BJ (cell line): ENCODE data around the gene SLC9A2. TPM values are rescaled to one million over a fixed set of nuclear protein-coding genes. Genes with fewer than 3 reads are reported as not detected.

ENCODE experiments used
- CTCF ChIA-PET: fragments of 350-600 bp; formaldehyde crosslinking; extraction: SDS; loops from one replicate; lab custom pipeline; 2021; ENCODE audit warnings: antibody characterized with exemption, inconsistent platforms; lab: Yijun Ruan, JAX
- POLR2A ChIA-PET: fragments of 300-600 bp; sonication (Branson Sonifier 250); formaldehyde crosslinking; extraction: SDS; loops from one replicate; lab custom pipeline; 2021; ENCODE audit warnings: antibody characterized with exemption; lab: Charles Lee
- DNase-seq: peaks from one replicate; pipeline ENCODE4 v3.0.0-alpha.2; 2011; ENCODE audit warnings: low read depth
- H3K27me3 ChIP-seq: 2 replicates; pipeline ENCODE4 v1.6.0; 2011; ENCODE audit warnings: low read length; ENCODE audit not compliant: control insufficient read depth, insufficient read depth
- H3K36me3 ChIP-seq: 2 replicates; pipeline ENCODE4 v1.5.1; 2011; ENCODE audit warnings: low read length; ENCODE audit not compliant: control insufficient read depth, insufficient read depth
- H3K4me3 ChIP-seq: 2 replicates; pipeline ENCODE4 v1.5.1; 2011; ENCODE audit warnings: low read depth, mild to moderate bottlenecking, control low read depth, low read length
- polyA plus RNA-seq: library from polyadenylated mRNA; depleted of rRNA; stranded (reverse); fragments of >200 nt; gene quantifications from 2 replicates; pipeline ENCODE4 v1.2.3, GENCODE V29; 2011
- TF ChIP-seq, protein P1 (sequence below): IDR thresholded peaks from 2 replicates; pipeline ENCODE4 v1.5.1; 2011; ENCODE audit warnings: low read depth, mild to moderate bottlenecking, control low read depth, inconsistent platforms, low read length, moderate library complexity; ENCODE audit not compliant: insufficient read depth

SLC9A2 gene
- polyA plus RNA-seq, 1 experiment = not detected

DNA sequence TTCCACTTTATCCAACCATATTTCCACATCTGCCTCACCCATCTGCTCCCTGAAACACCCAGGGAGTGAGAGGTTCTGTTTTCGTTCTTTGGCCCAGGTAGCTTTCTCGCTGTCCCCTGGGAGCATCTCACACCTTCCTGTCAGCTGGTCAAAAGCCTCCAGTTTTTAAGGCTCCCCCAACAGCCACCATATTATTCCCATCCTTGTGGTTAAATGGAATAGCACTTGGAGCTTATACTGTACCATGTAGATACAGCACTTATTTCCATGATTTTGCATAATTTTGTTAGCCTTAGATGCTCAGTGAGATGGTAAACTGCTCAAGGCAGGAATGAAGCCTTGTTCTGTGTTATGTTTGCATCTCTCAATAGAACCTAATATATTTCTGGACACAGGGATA, 84.0 kb downstream of the SLC9A2 start:
- Histone ChIP-seq H3K36me3 (no peaks in the 10 kb centered on the region), H3K27me3 (peaks cover 6% of the 10 kb centered on the region; the same call in 1 of the 2 replicates), H3K4me3 (no peak overlapping the region)
- POLR2A ChIA-PET = no interaction called here
- no peak for DNase-seq
- TF ChIP-seq, protein P1, sequence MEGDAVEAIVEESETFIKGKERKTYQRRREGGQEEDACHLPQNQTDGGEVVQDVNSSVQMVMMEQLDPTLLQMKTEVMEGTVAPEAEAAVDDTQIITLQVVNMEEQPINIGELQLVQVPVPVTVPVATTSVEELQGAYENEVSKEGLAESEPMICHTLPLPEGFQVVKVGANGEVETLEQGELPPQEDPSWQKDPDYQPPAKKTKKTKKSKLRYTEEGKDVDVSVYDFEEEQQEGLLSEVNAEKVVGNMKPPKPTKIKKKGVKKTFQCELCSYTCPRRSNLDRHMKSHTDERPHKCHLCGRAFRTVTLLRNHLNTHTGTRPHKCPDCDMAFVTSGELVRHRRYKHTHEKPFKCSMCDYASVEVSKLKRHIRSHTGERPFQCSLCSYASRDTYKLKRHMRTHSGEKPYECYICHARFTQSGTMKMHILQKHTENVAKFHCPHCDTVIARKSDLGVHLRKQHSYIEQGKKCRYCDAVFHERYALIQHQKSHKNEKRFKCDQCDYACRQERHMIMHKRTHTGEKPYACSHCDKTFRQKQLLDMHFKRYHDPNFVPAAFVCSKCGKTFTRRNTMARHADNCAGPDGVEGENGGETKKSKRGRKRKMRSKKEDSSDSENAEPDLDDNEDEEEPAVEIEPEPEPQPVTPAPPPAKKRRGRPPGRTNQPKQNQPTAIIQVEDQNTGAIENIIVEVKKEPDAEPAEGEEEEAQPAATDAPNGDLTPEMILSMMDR = no peak
- CTCF ChIA-PET = interaction anchor here (1.0 to 2.5 kb wide), 3 partner anchors 9 to 230 kb away, joined by 3 to 8 read pairs (median 6); partner anchors contain the start of gene SLC9A4

DNA sequence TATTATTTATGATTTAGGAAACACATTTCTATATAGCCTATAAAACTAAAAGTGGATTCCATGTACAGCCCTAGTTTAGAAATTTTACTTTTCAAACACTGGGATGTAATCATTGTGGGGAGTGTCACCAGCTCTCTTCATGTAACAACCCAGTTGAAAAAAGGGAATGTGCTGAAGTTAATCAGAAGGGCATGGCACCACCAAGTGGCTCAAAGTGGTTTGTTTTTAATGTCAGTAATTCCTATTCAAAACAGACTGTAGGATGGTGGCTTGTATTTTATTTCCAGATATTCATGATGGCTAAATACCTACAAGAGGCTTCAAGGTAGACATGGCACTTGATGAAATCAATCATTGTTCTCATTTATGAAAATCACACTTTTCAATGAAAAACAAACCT, 84.4 kb downstream of the SLC9A2 start:
- ChIA-PET CTCF (interaction anchor here (1.7 to 2.5 kb wide), 2 partner anchors 10 to 231 kb away, joined by 6 to 8 read pairs; partner anchors contain the start of gene SLC9A4), POLR2A (no interaction called here)
- no peak overlapping the region for H3K4me3 ChIP-seq
- H3K27me3 ChIP-seq = peaks cover 6% of the 10 kb centered on the region; the same call in 1 of the 2 replicates
- TF ChIP-seq, protein P1 = peak; percentile 36
- H3K36me3 ChIP-seq = no peaks in the 10 kb centered on the region
- DNase-seq = no peak

DNA sequence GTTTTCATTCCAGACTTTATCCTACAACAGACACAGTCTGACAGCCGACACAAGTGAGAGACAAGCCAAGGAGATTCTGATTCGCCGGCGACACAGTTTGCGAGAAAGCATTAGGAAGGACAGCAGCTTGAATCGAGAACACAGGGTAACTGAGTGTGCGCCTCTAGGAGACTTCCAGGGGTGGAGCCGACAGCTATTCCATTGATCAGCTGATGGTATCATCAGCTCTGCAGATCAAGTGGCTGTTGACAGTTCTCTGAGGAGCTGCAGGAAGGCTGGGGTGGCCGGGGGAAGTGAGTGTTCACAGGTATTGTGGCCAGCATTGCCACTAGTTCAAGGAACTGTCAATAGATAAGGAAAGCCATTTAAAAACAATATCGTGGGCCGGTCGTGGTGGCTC, 85.2 kb downstream of the SLC9A2 start:
- H3K4me3 ChIP-seq = no peak overlapping the region
- ChIA-PET POLR2A (no interaction called here), CTCF (interaction anchor here (0.6 to 2.5 kb wide), 3 partner anchors 11 to 109 kb away, joined by 3 to 8 read pairs (median 3); no protein-coding TSS in a partner anchor)
- TF ChIP-seq, protein P1 = no peak
- peaks cover 7% of the 10 kb centered on the region for H3K27me3 ChIP-seq
- H3K36me3 ChIP-seq = no peaks in the 10 kb centered on the region
- DNase-seq = no peak

DNA sequence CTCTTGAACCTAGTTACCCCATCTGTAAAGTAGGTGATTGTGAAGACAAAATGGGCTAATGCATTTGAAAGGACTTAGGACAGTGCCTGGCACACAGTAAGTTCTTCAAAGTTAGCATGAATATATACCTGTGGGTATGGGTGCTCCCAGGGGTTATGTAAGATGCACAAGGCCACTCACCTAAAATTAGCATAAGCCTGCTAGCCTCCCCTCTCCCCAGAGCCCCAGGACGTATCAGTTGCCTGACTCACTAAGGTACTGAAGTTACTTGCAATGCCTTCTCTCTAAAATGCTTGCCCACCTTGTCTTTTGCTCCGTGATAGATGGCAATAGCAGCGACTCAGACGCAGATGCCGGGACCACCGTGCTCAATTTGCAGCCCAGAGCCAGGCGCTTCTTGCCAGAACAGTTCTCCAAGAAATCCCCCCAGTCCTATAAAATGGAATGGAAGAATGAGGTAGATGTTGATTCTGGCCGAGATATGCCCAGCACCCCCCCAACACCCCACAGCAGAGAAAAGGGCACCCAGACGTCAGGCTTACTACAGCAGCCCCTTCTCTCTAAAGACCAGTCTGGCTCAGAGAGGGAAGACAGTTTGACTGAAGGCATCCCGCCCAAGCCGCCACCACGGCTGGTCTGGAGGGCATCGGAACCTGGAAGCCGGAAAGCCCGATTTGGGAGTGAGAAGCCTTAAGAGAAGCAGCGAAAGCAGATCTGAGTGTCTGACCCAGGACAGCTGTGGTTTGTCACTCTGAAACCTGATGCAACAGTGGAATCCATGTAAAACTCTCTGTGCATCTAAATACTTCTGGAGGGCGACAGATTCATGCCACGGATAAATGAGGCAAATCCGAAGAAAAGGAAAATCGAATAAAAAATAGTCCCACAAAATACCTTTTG, 88.7 kb downstream of the SLC9A2 start:
- CTCF ChIA-PET = no interaction called here

More for the DNA sequence above, 88.7 kb downstream of the SLC9A2 start:
- POLR2A ChIA-PET = no interaction called here
- Histone ChIP-seq H3K4me3 (no peak overlapping the region), H3K36me3 (no peaks in the 10 kb centered on the region), H3K27me3 (peaks cover 9% of the 10 kb centered on the region)
- TF ChIP-seq, protein P1 = no peak
- DNase-seq = no peak
